MM.1S (cell line): Measurements from ENCODE around the gene CR1.

ENCODE experiments used
- DNase-seq: peaks from one replicate; pipeline ENCODE4 v3.0.0-alpha.2; 2015
- H2AFZ ChIP-seq: fragments of 300-600 bp; sonication (generic); 2 replicates; pipeline ENCODE4 v1.6.0; 2016; ENCODE audit warnings: antibody characterized with exemption, low read length
- H3F3A ChIP-seq: fragments of 300-600 bp; sonication (generic); 2 replicates; pipeline ENCODE4 v1.6.1; 2016; ENCODE audit warnings: mild to moderate bottlenecking, antibody characterized with exemption, low read length, moderate library complexity, mixed read lengths; ENCODE audit not compliant: insufficient read depth
- H3K27ac ChIP-seq: fragments of 300-600 bp; sonication (generic); 2 replicates; pipeline ENCODE4 v1.5.1; 2016; ENCODE audit warnings: mild to moderate bottlenecking, low read length
- H3K27me3 ChIP-seq: fragments of 300-600 bp; sonication (generic); replicated peaks from 2 replicates; pipeline ENCODE4 v1.6.0; 2016; ENCODE audit warnings: low read length; ENCODE audit not compliant: insufficient read depth
- H3K36me3 ChIP-seq: fragments of 300-600 bp; sonication (generic); replicated peaks from 2 replicates; pipeline ENCODE4 v1.6.1; 2016; ENCODE audit warnings: mild to moderate bottlenecking, low read length, mixed read lengths; ENCODE audit not compliant: insufficient read depth
- H3K4me1 ChIP-seq: fragments of 300-600 bp; sonication (generic); 2 replicates; pipeline ENCODE4 v1.6.1; 2016; ENCODE audit warnings: low read length, mixed read lengths
- H3K4me2 ChIP-seq: fragments of 300-600 bp; sonication (generic); 2 replicates; pipeline ENCODE4 v1.6.0; 2016; ENCODE audit warnings: low read depth, low read length
- H3K4me3 ChIP-seq: fragments of 300-600 bp; sonication (generic); 2 replicates; pipeline ENCODE4 v1.5.1; 2016; ENCODE audit warnings: low read length, mixed read lengths
- H3K79me2 ChIP-seq: fragments of 300-600 bp; sonication (generic); 2 replicates; pipeline ENCODE4 v1.6.1; 2016; ENCODE audit warnings: mixed run types, low read length, mixed read lengths
- H3K9ac ChIP-seq: fragments of 300-600 bp; sonication (generic); 2 replicates; pipeline ENCODE4 v1.6.1; 2016; ENCODE audit warnings: low read length, mixed read lengths
- H3K9me2 ChIP-seq: fragments of 300-600 bp; sonication (generic); replicated peaks from 2 replicates; pipeline ENCODE4 v1.6.1; 2016; ENCODE audit warnings: mild to moderate bottlenecking, low read length, mixed read lengths; ENCODE audit not compliant: insufficient read depth
- H3K9me3 ChIP-seq: fragments of 300-600 bp; sonication (generic); replicated peaks from 2 replicates; pipeline ENCODE4 v1.6.1; 2016; ENCODE audit warnings: mild to moderate bottlenecking, low read length, mixed read lengths; ENCODE audit not compliant: insufficient read depth
- H4K20me1 ChIP-seq: fragments of 300-600 bp; sonication (generic); 2 replicates; pipeline ENCODE4 v1.6.1; 2016; ENCODE audit warnings: mild to moderate bottlenecking, low read length, moderate library complexity, mixed read lengths; ENCODE audit not compliant: insufficient read depth
- EZH2 ChIP-seq: fragments of 300-600 bp; sonication (generic); optimal IDR thresholded peaks from 2 replicates; pipeline ENCODE3; 2017; ENCODE audit warnings: low read depth, mild to moderate bottlenecking, antibody characterized with exemption, low read length, mixed read lengths
- EZH2phosphoT487 ChIP-seq: fragments of 300-600 bp; sonication (generic); IDR thresholded peaks from 2 replicates; pipeline ENCODE4 v1.6.1; 2018; ENCODE audit warnings: antibody characterized with exemption, low read length
- TF ChIP-seq, protein P1 (sequence below): fragments of 300-600 bp; sonication (generic); IDR thresholded peaks from 2 replicates; pipeline ENCODE4 v1.5.1; 2016; ENCODE audit warnings: antibody characterized with exemption, low read length, mixed read lengths

CR1 gene

GRCh38 chr1:207649210-207649753 is 153.3 kb downstream of the CR1 start:
- Histone ChIP-seq H3K9ac (no peak overlapping the region), H3F3A (no peaks in the 10 kb centered on the region), H3K79me2 (no peaks in the 10 kb centered on the region), H4K20me1 (no peaks in the 10 kb centered on the region), H3K27ac (no peak overlapping the region), H3K9me3 (no peaks in the 10 kb centered on the region), H3K36me3 (no peaks in the 10 kb centered on the region), H3K4me1 (no peaks in the 10 kb centered on the region), H3K4me3 (no peak overlapping the region), H3K27me3 (no peaks in the 10 kb centered on the region), H3K9me2 (no peaks in the 10 kb centered on the region), H3K4me2 (no peak overlapping the region), H2AFZ (no peak overlapping the region)
- no peak for TF ChIP-seq EZH2phosphoT487
- no peak for DNase-seq

DNA sequence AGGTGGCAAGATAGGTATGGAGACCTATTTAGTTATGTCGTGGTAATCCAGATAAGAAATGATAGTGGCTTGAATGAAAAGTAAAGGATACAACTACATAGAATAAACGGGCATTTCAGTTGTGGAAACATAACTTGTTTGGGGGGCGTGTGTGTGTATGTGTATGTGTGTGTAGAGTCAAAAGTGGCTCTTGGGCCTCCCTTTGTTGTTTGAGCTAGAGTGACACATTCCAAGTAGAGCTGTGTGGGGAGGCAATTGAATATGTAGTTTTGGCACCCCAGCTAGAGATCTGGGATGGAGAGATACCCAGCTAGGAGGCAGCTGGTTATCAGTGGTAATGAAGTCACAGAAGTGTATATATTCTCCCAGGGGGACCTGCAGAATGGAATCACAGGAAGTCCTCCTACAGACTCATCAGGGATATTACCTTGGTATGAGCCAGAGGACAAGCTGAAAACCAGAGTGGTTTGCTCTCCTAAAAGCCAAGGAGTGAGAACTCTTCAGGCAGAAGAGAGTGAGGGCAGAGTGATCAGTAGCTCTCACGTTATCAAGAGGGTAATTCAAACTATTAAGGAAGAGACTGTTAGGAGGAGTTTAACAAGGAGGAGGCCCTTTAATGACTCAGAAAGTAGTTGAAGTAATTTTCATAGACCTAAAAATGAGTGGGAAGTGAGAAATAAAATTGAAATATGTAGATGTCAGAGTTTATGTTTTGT is 154.1 kb downstream of the CR1 start:
- Histone ChIP-seq H2AFZ (no peak overlapping the region), H3K9ac (no peak overlapping the region), H3K4me1 (no peaks in the 10 kb centered on the region), H3K79me2 (no peaks in the 10 kb centered on the region), H3K9me3 (no peaks in the 10 kb centered on the region), H3K4me3 (no peak overlapping the region), H3K27me3 (no peaks in the 10 kb centered on the region), H3K27ac (no peak overlapping the region), H3K9me2 (no peaks in the 10 kb centered on the region), H3K4me2 (no peak overlapping the region), H3F3A (no peaks in the 10 kb centered on the region), H4K20me1 (no peaks in the 10 kb centered on the region), H3K36me3 (no peaks in the 10 kb centered on the region)
- DNase-seq = no peak
- TF ChIP-seq, protein P1, sequence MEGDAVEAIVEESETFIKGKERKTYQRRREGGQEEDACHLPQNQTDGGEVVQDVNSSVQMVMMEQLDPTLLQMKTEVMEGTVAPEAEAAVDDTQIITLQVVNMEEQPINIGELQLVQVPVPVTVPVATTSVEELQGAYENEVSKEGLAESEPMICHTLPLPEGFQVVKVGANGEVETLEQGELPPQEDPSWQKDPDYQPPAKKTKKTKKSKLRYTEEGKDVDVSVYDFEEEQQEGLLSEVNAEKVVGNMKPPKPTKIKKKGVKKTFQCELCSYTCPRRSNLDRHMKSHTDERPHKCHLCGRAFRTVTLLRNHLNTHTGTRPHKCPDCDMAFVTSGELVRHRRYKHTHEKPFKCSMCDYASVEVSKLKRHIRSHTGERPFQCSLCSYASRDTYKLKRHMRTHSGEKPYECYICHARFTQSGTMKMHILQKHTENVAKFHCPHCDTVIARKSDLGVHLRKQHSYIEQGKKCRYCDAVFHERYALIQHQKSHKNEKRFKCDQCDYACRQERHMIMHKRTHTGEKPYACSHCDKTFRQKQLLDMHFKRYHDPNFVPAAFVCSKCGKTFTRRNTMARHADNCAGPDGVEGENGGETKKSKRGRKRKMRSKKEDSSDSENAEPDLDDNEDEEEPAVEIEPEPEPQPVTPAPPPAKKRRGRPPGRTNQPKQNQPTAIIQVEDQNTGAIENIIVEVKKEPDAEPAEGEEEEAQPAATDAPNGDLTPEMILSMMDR = no peak
- TF ChIP-seq EZH2phosphoT487 = no peak
- TF ChIP-seq EZH2 = no peak

GRCh38 chr1:207651583-207651982 is 155.6 kb downstream of the CR1 start:
- no peak overlapping the region for H3K4me3 ChIP-seq
- no peaks in the 10 kb centered on the region for H3K36me3 ChIP-seq
- H4K20me1 ChIP-seq = no peaks in the 10 kb centered on the region
- no peaks in the 10 kb centered on the region for H3K9me3 ChIP-seq
- no peak overlapping the region for H2AFZ ChIP-seq
- H3K27me3 ChIP-seq = no peaks in the 10 kb centered on the region
- no peak for DNase-seq
- H3K4me2 ChIP-seq = no peak overlapping the region
- H3K79me2 ChIP-seq = no peaks in the 10 kb centered on the region
- no peaks in the 10 kb centered on the region for H3F3A ChIP-seq
- H3K9me2 ChIP-seq = no peaks in the 10 kb centered on the region
- no peak overlapping the region for H3K27ac ChIP-seq
- no peak overlapping the region for H3K9ac ChIP-seq
- H3K4me1 ChIP-seq = no peaks in the 10 kb centered on the region
- TF ChIP-seq, protein P1 = no peak
- TF ChIP-seq EZH2phosphoT487 = no peak
- TF ChIP-seq EZH2 = no peak

GRCh38 chr1:207654320-207654719 is 158.4 kb downstream of the CR1 start:
- no peaks in the 10 kb centered on the region for H3K4me1 ChIP-seq
- no peaks in the 10 kb centered on the region for H3K79me2 ChIP-seq
- no peak for TF ChIP-seq EZH2
- TF ChIP-seq, protein P1 = peak; percentile 22
- no peaks in the 10 kb centered on the region for H3F3A ChIP-seq
- no peak overlapping the region for H3K27ac ChIP-seq
- H2AFZ ChIP-seq = no peak overlapping the region
- H3K9me3 ChIP-seq = no peaks in the 10 kb centered on the region
- no peaks in the 10 kb centered on the region for H3K36me3 ChIP-seq
- H3K9ac ChIP-seq = no peak overlapping the region
- no peaks in the 10 kb centered on the region for H4K20me1 ChIP-seq
- H3K4me2 ChIP-seq = no peak overlapping the region
- H3K4me3 ChIP-seq = no peak overlapping the region
- H3K27me3 ChIP-seq = no peaks in the 10 kb centered on the region
- no peak for DNase-seq
- H3K9me2 ChIP-seq = no peaks in the 10 kb centered on the region
